NCI-H446 (cell line): ENCODE data around the gene VDAC1.
"Not testable (repeated sequence)": the region's sequence is repeated elsewhere in the genome, so short reads cannot be mapped to it uniquely, and the experiment has no call there.

Experiments
- DNase-seq, 2 experiments: peaks; one replicate each; lab custom pipeline; 2025; lab: John Stamatoyannopoulos, UW

VDAC1 gene

DNA sequence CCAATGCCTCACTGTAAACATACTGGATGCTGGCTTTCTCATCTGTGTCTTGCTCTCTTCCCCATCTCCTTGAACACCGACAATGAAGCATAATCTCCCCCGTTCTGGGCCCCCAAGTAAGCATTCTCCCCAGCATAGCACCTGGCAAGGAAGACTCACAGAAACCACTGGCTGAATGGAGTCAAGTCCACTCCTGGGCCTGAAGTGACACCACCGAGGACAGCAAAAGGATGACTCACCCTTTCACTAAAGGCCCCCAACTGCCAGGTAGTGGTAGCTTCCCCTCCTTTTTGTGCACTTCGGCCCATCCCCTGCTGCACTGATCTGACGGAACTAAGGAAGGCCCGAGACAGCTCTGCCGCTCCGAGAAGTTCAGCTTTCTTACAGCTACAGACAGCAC is 9.4 kb downstream of the VDAC1 start:
- no peak for DNase-seq

DNA sequence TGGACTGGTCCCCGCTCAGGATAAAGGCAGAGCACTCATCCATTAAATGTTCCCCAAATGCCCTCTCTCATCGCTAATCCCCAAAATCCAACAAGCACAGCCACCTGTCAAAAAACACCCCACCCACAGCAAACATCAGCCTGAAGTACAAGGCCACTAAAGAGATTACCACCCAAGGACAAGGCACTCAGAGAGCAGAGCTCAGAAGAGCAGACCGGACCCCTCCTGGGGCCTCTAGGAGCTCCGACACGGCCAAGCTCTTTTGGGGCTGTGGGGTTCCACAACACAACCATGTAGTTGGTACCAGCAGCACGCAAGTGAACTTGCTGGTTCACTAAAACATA is 9.8 kb downstream of the VDAC1 start:
- DNase-seq = no peak

GRCh38 chr5:133994297-133994989 is 10.3 kb downstream of the VDAC1 start:
- DNase-seq = no peak

DNA sequence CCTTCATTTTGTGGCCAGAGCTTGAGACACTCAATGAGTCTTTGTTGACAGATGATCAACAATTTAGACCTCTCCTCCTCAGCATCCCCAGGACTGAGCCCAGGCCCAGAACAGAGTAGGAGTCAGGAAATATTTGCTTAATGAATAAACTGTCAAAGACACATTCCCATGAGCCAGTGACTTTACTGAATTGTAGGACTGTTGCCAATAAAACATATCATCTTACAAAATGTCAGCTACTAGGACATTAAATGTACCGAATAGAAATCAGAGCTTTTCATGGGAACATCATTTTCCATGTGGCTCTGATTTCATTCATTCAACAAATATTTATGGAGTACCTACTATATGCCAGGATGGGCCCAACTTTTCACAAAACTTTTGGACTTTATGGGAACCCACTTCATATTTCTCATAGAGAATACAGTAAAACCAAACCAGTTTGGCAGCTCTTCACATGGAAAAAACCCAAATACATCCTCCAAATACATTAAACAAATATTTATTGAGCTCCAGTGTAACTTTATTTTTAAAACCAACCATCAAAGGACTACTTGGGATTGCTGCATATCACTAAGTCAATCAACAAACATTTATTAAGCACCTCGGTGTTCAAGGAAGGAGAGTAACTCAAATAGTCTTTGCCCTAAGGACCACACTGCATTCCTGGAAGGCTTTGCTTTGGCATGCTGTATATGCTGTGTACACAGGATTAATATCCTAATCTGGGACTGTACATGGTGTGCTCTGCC is 11.4 kb downstream of the VDAC1 start:
- peak in 1 of 2 experiments; percentile 47 for DNase-seq

DNA sequence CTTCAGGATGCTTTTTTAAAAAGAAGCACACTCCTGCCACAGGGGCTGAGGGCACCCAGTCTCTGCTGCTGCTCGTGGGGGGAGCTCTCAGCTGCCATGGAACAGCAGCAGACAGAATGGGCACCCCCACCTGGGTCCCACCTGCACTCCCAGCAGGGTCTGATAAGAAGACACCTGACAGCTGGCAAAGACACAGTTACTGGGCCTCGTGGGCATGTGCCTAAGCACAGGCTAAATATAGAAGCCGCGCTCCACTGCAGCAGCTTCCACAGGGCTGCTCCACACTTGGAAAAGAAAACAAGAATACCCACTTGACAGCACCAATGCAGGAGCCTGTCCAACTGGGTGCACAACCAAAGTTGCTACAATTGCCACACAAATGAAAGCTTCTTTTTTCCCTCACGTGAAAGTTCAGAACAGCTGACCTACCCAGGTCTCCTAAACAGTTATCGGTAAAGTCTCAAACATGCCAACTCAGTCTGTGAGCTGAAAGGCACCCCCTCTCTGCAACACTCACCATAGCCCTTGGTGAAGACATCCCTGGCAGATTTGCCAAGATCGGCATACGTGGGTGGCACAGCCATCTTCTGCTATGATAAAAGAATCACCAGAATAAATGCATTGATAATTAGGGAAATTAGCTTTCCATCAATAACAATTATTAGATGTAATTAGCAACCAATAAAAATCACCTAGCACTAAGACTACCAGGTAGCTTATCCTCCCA is 12.2 kb downstream of the VDAC1 start:
- no peak for DNase-seq

GRCh38 chr5:133991171-133991910 is 13.4 kb downstream of the VDAC1 start:
- DNase-seq = no peak

DNA sequence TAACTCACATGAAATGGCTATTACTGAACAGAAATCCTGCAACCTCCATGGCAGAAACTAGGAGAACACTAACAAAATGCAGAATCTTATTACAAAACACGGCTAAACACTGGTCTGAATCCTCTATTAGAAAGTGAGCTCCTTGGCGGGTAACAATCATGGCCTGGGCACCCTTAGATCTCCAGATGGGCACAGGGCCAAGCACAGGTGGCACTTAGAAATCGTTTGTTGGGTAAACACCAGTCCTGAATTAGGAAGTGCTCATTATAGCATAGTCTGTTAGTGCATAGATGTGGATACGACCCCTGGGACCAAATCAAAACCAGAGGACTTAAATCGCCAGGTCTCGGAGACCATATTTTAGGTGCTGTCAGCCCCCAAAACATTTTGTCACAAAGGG is 14.4 kb downstream of the VDAC1 start:
- DNase-seq = no peak

DNA sequence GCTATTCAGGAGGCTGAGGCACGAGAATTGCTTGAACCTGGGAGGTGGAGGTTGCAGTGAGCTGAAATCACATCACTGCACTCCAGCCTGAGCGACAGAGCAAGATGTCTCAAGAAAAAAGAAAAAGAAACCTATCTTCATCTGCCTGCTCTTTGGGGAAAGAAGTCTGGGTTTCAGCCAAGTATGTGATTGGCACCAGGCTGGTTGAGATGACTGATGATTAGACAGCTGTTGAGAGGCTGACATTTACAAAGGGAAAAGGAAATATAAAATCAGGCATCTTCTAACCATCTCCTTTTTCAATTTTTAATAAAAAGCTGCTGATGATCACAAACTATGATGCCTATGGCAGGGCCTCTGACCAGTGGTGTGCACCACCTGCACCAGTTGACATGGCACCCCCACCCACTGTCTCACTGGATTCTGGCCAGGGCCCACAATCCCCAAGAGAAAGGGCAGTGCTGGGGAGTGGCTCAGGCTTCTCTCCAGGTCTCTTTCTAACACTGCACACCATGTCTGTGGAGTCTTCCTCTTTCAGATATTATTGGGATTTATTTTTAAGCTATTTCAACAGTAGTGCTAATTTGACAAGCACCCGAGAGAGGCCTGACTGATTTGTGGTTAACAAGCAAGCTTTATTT is 19.1 kb downstream of the VDAC1 start:
- DNase-seq = no peak

DNA sequence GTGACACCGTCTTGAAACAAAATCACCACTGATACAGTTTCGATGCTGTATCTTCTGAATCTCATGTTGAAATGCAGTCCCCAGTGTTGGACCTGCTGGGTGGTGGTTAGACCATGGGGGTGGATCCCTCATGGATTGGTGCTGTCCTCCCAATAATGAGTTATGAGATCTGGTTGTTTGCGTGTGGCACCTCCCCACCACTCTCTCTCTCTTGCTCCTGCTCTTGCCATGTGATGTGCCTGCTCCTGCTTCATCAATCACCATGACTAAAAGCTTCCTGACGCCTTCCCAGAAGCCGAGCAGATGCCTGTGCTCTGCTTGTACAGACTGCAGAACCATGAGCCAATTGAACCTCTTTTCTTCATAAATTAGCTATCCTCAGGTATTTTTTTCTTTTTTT is 21.1 kb downstream of the VDAC1 start:
- no peak for DNase-seq

GRCh38 chr5:133981714-133982113 is 23.1 kb downstream of the VDAC1 start:
- DNase-seq = no peak

DNA sequence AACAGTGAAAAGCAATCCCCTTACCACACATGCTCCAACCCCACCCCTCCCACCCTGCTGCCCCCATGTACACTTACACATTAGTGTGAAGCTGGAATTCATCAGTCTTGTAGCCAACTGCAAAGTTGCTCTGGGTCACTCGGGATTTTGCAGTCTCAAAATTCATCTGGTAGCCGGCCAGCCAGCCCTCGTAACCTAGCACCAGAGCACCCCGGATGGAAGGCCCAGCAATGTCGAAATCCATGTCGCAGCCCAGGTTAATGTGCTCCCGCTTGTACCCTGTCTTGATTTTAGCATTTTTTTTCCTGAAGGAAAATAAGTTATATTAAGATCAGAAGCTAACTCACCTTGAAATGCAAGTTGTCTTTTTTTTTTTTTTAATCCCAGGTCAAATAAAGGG is 24.1 kb downstream of the VDAC1 start:
- DNase-seq = no peak

- no peak for DNase-seq
Observed at GRCh38 chr5:133978943-133979342, 25.8 kb downstream of the VDAC1 start.

DNA sequence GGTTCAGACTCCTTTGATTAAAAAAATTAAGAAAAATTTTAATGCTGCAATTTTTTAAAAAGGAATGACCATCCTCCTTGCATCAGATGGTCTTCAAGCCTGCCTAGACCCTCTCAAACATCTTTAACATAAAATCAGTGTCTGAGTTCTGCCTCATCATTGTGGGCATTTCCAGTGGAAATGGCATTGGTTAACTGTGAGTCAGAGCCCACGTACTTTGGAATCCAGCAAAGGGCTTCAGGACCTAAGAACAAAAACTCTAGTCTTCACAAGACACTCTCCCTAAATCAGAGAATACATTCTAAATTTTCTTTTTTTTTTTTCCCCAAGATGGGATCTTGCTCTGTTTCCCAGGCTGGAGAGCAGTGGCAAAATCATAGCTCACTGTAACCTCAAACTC is 26.9 kb downstream of the VDAC1 start:
- DNase-seq = no peak

- DNase-seq = peak in 1 of 2 experiments; percentile 9
Observed at GRCh38 chr5:133977161-133977787, 27.5 kb downstream of the VDAC1 start.

- DNase-seq = not testable (repeated sequence)
Observed at GRCh38 chr5:133975546-133975945, 29.2 kb downstream of the VDAC1 start.

DNA sequence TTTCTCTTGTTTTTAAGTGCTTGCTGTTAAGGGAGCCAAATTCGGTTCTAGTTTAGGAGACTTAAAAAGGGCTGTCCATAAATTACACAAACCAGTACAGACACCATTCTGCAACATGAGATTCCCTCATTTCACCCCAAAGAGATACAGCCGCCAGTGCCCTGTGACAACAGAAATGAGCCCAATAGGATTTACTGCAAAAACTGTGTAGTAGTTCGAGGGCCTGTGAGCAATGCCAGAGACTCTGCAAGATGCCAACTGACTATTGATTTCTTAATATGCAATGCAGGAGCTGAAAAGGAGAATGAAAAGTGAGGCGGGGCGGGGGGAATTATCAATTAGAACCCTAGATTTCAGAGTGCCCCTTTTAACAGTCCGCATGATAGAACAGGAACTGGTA is 30.6 kb downstream of the VDAC1 start:
- no peak for DNase-seq

- DNase-seq = no peak
Observed at GRCh38 chr5:133970325-133970909, 34.4 kb downstream of the VDAC1 start.

DNA sequence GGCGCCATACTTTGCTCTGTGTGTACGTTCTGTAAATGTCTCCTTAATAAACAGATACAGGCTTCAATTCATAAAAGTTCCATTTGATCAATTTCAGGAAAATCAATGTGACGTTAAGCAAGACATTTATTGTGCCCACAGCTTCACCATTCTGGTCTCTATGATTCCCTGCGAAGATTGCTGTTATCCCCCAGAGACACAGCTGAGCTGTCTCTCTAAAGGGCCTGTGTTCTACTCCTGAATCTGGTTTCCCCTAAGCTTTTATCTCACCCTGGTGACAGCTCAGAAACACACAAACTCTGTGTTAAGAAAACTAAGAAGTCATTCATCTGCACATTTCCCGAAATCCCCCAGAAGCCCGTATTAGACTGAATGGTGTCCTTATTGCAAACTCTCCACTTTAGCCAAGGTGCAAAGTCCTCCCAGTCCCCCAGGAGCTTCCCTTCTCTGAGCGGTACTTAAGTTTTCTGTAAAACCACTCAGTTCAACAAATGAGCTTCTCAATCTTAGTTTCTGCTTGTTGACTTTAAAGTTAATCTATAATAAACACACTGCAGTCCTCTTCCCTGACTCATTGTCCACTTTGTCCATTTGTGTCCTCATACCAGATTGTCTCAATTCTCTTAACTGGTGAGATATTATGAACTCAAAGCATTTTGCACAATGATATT is 35.0 kb downstream of the VDAC1 start:
- no peak for DNase-seq

- peak; percentile 85 to 94 for DNase-seq
Observed at GRCh38 chr5:133968204-133968980, 36.4 kb downstream of the VDAC1 start, which contains the start of gene C5orf15. Gene C5orf15 (minus strand): TSS chr5:133968625. CDS start chr5:133968584, 41 bp downstream.
